Measurements from ENCODE around the gene IGF1R. TPM values are rescaled to one million over a fixed set of nuclear protein-coding genes. Genes with fewer than 3 reads are reported as not detected.

Gene IGF1R
- total RNA-seq, 1 experiment from 2014 or later: 16.3 TPM

DNA sequence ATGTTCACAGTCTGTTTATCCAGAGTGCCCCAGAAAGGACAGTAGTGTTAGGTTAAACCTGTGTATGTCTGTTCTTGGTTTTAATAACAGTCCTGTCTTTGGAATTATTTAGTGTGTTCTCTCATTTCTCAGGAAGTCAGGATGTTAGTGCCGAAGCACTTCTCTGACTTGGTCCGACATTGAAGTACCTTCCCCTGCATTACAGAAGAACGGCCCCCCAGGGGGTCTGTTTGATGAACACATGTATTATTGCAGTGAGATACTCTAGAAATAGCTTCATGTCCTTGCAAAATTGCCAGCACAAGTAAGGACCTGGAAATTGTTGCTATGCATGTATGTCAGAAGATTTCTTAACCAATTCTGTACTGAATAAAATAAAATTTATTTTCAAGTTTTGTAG is 110.9 kb downstream of the IGF1R start:
- POLR2A ChIA-PET: no interaction called here
- peaks cover 0 to 4% of the 10 kb centered on the region in 2 experiments; a peak in 1 of 4 replicates for H3K4me1 ChIP-seq (ENCODE audit: control insufficient read depth in 1 of 2, insufficient read depth in 2 of 2, low read length in 2 of 2)
- intact Hi-C loops (cut with micrococcal nuclease): no loop called here

DNA sequence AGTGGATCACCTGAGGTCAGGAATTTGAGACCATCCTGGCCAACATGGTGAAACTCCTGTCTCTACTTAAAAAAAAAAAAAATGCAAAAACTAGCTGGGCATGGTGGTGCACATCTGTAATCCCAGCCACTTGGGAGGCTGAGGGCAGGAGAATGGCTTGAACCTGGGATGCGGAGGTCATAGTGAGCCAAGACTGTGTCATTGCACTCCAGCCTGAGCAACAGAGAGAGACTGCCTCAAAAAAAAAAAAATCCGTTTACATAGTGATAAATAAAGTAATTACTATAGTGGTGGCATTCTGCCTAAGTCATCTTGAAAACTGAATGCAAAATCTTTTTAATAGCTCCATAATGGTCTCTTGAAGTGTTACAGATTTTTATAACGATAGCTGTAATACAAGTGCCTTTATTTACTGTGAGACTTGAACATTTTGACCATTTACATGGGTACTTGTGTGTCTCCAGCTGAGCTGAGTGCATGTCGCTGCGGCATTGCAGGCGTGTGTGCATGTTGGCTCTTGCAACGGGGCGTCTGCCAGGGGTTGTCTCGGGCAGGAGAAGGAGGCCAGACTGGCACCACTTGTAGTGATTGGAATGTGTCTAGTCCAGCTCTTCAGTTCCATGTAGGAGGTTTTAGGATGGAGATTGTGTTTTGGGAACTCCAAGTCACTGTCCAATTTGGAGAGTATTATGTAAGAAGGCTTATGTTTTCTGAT is 111.9 kb downstream of the IGF1R start:
- no peak for DNase-seq (ENCODE audit: low read depth, low spot score)
- no TSS peak for BruUV-seq (replicated peaks)
- H3K9me2 ChIP-seq (ENCODE audit: insufficient read depth): no peaks in the 10 kb centered on the region
- H3K36me3 ChIP-seq (ENCODE audit: control insufficient read depth in 1 of 2, insufficient read depth in 2 of 2, low read length in 2 of 2): no peaks in the 10 kb centered on the region
- RAD21 ChIA-PET (ENCODE audit: low non-redundant PET in 1 of 2, low total read pairs in 2 of 2, uncharacterized antibody in 2 of 2, unreplicated experiment in 2 of 2): no interaction called here
- no peak for ATAC-seq
- H3K4me3 ChIP-seq (replicated peaks in 1 of 2; ENCODE audit: low read depth in 1 of 2, low read length in 2 of 2): no peak overlapping the region
- intact Hi-C loops (cut with micrococcal nuclease): no loop called here
- no peaks in the 10 kb centered on the region for H3K79me2 ChIP-seq (ENCODE audit: insufficient read depth, low read length)
- H3K9ac ChIP-seq (ENCODE audit: low read length): no peak overlapping the region
- H3K27me3 ChIP-seq (ENCODE audit: insufficient read depth, low read length): no peaks in the 10 kb centered on the region
- POLR2A ChIA-PET: no interaction called here
- no peaks in the 10 kb centered on the region for H3K9me3 ChIP-seq (ENCODE audit: control insufficient read depth in 1 of 2, insufficient read depth in 1 of 2, low read depth in 1 of 2, low read length in 2 of 2)
- no peak overlapping the region for H3K4me2 ChIP-seq (ENCODE audit: low read length)
- no peak overlapping the region for H3K27ac ChIP-seq (ENCODE audit: low read depth, low read length)
- H4K20me1 ChIP-seq (ENCODE audit: insufficient read depth): no peaks in the 10 kb centered on the region
- H2AFZ ChIP-seq (ENCODE audit: low read depth, low read length, poor library complexity, severe bottlenecking): no peak overlapping the region
- CTCF ChIA-PET: no interaction called here
- H3K4me1 ChIP-seq (ENCODE audit: control insufficient read depth in 1 of 2, insufficient read depth in 2 of 2, low read length in 2 of 2): 0 out of 4 replicates have a peak, but pooled peaks cover 0 to under 1% of the 10 kb centered on the region in 2 experiments
- TF ChIP-seq, protein P1, sequence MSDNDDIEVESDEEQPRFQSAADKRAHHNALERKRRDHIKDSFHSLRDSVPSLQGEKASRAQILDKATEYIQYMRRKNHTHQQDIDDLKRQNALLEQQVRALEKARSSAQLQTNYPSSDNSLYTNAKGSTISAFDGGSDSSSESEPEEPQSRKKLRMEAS (IDR thresholded peaks at IDR 0.05): no peak
- TF ChIP-seq, protein P2, sequence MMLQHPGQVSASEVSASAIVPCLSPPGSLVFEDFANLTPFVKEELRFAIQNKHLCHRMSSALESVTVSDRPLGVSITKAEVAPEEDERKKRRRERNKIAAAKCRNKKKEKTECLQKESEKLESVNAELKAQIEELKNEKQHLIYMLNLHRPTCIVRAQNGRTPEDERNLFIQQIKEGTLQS (IDR thresholded peaks at IDR 0.05): no peak
- TF ChIP-seq SIN3A (IDR thresholded peaks at IDR 0.05; ENCODE audit: low read depth): no peak
- no peak for TF ChIP-seq FOSL1 (IDR thresholded peaks at IDR 0.05; ENCODE audit: low read depth)
- TF ChIP-seq EZH2phosphoT487 (IDR thresholded peaks at IDR 0.05; ENCODE audit: borderline replicate concordance): no peak
- no peak for TF ChIP-seq POLR2A (IDR thresholded peaks at IDR 0.05; ENCODE audit: borderline replicate concordance, extremely low read depth, insufficient read depth, insufficient read length)
- TF ChIP-seq ELF1 (IDR thresholded peaks at IDR 0.05; ENCODE audit: borderline replicate concordance, low read depth): no peak
- TF ChIP-seq POLR2AphosphoS5 (IDR thresholded peaks at IDR 0.05; ENCODE audit: low read depth, low read length): no peak
- no peak for TF ChIP-seq CBX3 (IDR thresholded peaks at IDR 0.05; ENCODE audit: low read depth)
- no peak for TF ChIP-seq JUND (IDR thresholded peaks at IDR 0.05)
- TF ChIP-seq, protein P3, sequence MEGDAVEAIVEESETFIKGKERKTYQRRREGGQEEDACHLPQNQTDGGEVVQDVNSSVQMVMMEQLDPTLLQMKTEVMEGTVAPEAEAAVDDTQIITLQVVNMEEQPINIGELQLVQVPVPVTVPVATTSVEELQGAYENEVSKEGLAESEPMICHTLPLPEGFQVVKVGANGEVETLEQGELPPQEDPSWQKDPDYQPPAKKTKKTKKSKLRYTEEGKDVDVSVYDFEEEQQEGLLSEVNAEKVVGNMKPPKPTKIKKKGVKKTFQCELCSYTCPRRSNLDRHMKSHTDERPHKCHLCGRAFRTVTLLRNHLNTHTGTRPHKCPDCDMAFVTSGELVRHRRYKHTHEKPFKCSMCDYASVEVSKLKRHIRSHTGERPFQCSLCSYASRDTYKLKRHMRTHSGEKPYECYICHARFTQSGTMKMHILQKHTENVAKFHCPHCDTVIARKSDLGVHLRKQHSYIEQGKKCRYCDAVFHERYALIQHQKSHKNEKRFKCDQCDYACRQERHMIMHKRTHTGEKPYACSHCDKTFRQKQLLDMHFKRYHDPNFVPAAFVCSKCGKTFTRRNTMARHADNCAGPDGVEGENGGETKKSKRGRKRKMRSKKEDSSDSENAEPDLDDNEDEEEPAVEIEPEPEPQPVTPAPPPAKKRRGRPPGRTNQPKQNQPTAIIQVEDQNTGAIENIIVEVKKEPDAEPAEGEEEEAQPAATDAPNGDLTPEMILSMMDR (IDR thresholded peaks at IDR 0.05 in 2 of 3, conservative IDR thresholded peaks at IDR 0.05 in 1 of 3; ENCODE audit: borderline replicate concordance in 1 of 3, insufficient read depth in 1 of 3, low read depth in 2 of 3, low read length in 2 of 3): no peak
- no peak for TF ChIP-seq RAD21 (IDR thresholded peaks at IDR 0.05; ENCODE audit: low read depth)
- TF ChIP-seq CEBPB (IDR thresholded peaks at IDR 0.05; ENCODE audit: low read depth): no peak
- no peak for TF ChIP-seq YY1 (IDR thresholded peaks at IDR 0.05; ENCODE audit: extremely low read depth, insufficient replicate concordance, low read depth, low read length)
- no peak for TF ChIP-seq SRF (IDR thresholded peaks at IDR 0.05; ENCODE audit: low read depth)
- TF ChIP-seq, protein P4, sequence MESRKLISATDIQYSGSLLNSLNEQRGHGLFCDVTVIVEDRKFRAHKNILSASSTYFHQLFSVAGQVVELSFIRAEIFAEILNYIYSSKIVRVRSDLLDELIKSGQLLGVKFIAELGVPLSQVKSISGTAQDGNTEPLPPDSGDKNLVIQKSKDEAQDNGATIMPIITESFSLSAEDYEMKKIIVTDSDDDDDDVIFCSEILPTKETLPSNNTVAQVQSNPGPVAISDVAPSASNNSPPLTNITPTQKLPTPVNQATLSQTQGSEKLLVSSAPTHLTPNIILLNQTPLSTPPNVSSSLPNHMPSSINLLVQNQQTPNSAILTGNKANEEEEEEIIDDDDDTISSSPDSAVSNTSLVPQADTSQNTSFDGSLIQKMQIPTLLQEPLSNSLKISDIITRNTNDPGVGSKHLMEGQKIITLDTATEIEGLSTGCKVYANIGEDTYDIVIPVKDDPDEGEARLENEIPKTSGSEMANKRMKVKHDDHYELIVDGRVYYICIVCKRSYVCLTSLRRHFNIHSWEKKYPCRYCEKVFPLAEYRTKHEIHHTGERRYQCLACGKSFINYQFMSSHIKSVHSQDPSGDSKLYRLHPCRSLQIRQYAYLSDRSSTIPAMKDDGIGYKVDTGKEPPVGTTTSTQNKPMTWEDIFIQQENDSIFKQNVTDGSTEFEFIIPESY (IDR thresholded peaks at IDR 0.05; ENCODE audit: extremely low read depth, insufficient replicate concordance, low read length): no peak

More for the DNA sequence above, 110.9 kb downstream of the IGF1R start:
- no peak overlapping the region for H3K9ac ChIP-seq (ENCODE audit: low read length)
- H3K9me3 ChIP-seq (ENCODE audit: control insufficient read depth in 1 of 2, insufficient read depth in 1 of 2, low read depth in 1 of 2, low read length in 2 of 2): no peaks in the 10 kb centered on the region
- no peak overlapping the region for H3K4me3 ChIP-seq (replicated peaks in 1 of 2; ENCODE audit: low read depth in 1 of 2, low read length in 2 of 2)
- DNase-seq (ENCODE audit: low read depth, low spot score) (no peak), ATAC-seq (no peak)
- ChIA-PET CTCF (interaction anchor here (1.1 kb wide), 1 partner anchor 13 kb away, joined by 4 read pairs; no protein-coding TSS in a partner anchor), RAD21 (ENCODE audit: low non-redundant PET in 1 of 2, low total read pairs in 2 of 2, uncharacterized antibody in 2 of 2, unreplicated experiment in 2 of 2) (no interaction called here)
- no peak overlapping the region for H3K4me2 ChIP-seq (ENCODE audit: low read length)
- H2AFZ ChIP-seq (ENCODE audit: low read depth, low read length, poor library complexity, severe bottlenecking): no peak overlapping the region
- BruUV-seq (replicated peaks): no TSS peak
- no peak for TF ChIP-seq YY1 (IDR thresholded peaks at IDR 0.05; ENCODE audit: extremely low read depth, insufficient replicate concordance, low read depth, low read length)
- no peak for TF ChIP-seq SP1 (IDR thresholded peaks at IDR 0.05; ENCODE audit: low read depth)
- no peak for TF ChIP-seq ZNF274 (IDR thresholded peaks at IDR 0.05; ENCODE audit: low read depth, low read length)
- no peaks in the 10 kb centered on the region for H4K20me1 ChIP-seq (ENCODE audit: insufficient read depth)
- no peaks in the 10 kb centered on the region for H3K79me2 ChIP-seq (ENCODE audit: insufficient read depth, low read length)
- no peaks in the 10 kb centered on the region for H3K27me3 ChIP-seq (ENCODE audit: insufficient read depth, low read length)
- H3K27ac ChIP-seq (ENCODE audit: low read depth, low read length): no peak overlapping the region
- H3K36me3 ChIP-seq (ENCODE audit: control insufficient read depth in 1 of 2, insufficient read depth in 2 of 2, low read length in 2 of 2): no peaks in the 10 kb centered on the region
- H3K9me2 ChIP-seq (ENCODE audit: insufficient read depth): no peaks in the 10 kb centered on the region
